Stomach (tissue), 9 donors: ENCODE measurements around the gene GMEB2. TPM values are rescaled to one million over a fixed set of nuclear protein-coding genes. Genes with fewer than 3 reads are reported as not detected.

Experiments
- DNase-seq, 2 donors: peaks; one replicate each; pipeline versions ENCODE4 v3.0.0 to v3.0.0-alpha.2; 2013 to 2019
- H3K27ac ChIP-seq, 5 donors: fragments of 200-600 bp in 4 of 5; sonication (generic) in 4 of 5; one replicate each; pipeline ENCODE4 v1.5.1; 2013 to 2019; ENCODE audit warnings: mild to moderate bottlenecking in 1 of 5, moderate library complexity in 1 of 5
- H3K27me3 ChIP-seq, 3 donors: fragments of 200-600 bp; sonication (generic); one replicate each; pipeline ENCODE4 v1.5.1; 2017 to 2019; ENCODE audit warnings: mixed run types in 1 of 3
- H3K36me3 ChIP-seq, 4 donors: fragments of 200-600 bp; sonication (generic); 1 replicate in 3 of 4; 2 replicates in 1 of 4; pipeline ENCODE4 v1.5.1; 2016 to 2019
- H3K4me1 ChIP-seq, 4 donors: fragments of 200-600 bp; sonication (generic); one replicate each; pipeline ENCODE4 v1.5.1; 2016 to 2019
- H3K4me3 ChIP-seq, 4 donors: fragments of 200-600 bp; sonication (generic) in 3 of 4; one replicate each; pipeline ENCODE4 v1.5.1; 2016 to 2019; ENCODE audit warnings: mild to moderate bottlenecking in 1 of 4
- H3K9me3 ChIP-seq, 4 donors: fragments of 200-600 bp; sonication (generic); one replicate each; pipeline ENCODE4 v1.5.1; 2016 to 2019
- EP300 ChIP-seq: sonication (generic); formaldehyde crosslinking; IDR thresholded peaks from one replicate; pipeline ENCODE4 v1.6.1; 2017; ENCODE audit warnings: antibody characterized with exemption
- POLR2A ChIP-seq, 4 donors: fragments of 450-650 bp; IDR thresholded peaks; one replicate each; pipeline ENCODE4 v1.6.1; 2016; ENCODE audit warnings: antibody characterized with exemption in 4 of 4, control low read depth in 2 of 4, mild to moderate bottlenecking in 1 of 4, moderate library complexity in 1 of 4
- POLR2AphosphoS5 ChIP-seq, 3 donors: sonication (generic); formaldehyde crosslinking; IDR thresholded peaks; one replicate each; pipeline ENCODE4 v1.6.1; 2016; ENCODE audit warnings: antibody characterized with exemption in 3 of 3
- WGBS, 5 donors: extraction: QIAGEN DNeasy Blood & Tissue Kit in 3 of 5; methylation state at CpG; one replicate each; pipeline versions ENCODE4 v1.1.5 to v1.1.7; 2013 to 2018; 5-methylcytosine and 5-hydroxymethylcytosine counted together
- intact Hi-C: fragments of 100-400 bp; cut with DNase I; formaldehyde crosslinking; loops from one replicate; pipeline ENCODE4 v1.15.1; 2023; ENCODE audit warnings: low total_unique reads
- polyA plus RNA-seq, 3 donors: library from polyadenylated mRNA; stranded (reverse); fragments of 200-250 nt; gene quantifications; one replicate each; pipeline ENCODE4 v1.2.3, GENCODE V29; 2013
- total RNA-seq, 5 donors: library from RNA; depleted of rRNA; stranded (reverse); fragments of >200 nt; gene quantifications; one replicate each; pipeline versions ENCODE4 v1.1.0 to v1.2.3, GENCODE V29; 2014 to 2016
- TF ChIP-seq, protein P1 (sequence below), 7 experiments: fragments of 450-650 bp in 4 of 7; fragments of 200-600 bp in 3 of 7; sonication (generic) in 3 of 7; IDR thresholded peaks; one replicate each; pipeline ENCODE4 v1.5.1; 2016 to 2019; ENCODE audit warnings: antibody characterized with exemption in 7 of 7, control low read depth in 2 of 7, mild to moderate bottlenecking in 1 of 7
- donor health status: healthy with polysubstance abuse.
- donor health status: Bipolar disorder and iron deficiency.
- donor health status: healthy.

GMEB2 gene
- total and polyA plus RNA-seq, 8 donors: 1.8 to 20.4 (median 7.5) TPM

DNA sequence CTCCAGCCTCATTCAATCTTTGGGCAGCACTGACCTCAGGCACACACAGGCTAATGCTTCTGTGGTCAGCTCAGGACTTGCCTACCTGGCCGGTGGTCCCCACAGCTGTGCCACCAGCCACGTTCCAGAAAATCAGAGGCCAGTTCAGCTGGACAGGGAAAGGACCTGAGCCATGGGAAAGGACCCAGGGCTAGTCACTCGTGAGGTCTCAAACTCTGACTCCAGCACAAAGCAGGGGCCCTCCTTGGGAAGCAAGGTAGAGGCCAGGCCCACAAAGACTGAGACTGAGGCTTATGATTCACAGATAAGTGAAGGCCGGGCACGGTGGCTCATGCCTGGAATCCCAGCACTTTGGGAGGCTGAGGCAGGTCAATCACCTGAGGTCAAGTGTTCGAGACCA lies 30.5 kb downstream of the GMEB2 start:
- 81 to 92% (median 89%) methylated on average over 4 to 6 of the region's 6 CpGs for WGBS, 5 donors
- no peak overlapping the region for H3K27ac ChIP-seq
- no peak overlapping the region for H3K4me3 ChIP-seq
- DNase-seq: no peak
- TF ChIP-seq EP300: no peak
- TF ChIP-seq, protein P1, sequence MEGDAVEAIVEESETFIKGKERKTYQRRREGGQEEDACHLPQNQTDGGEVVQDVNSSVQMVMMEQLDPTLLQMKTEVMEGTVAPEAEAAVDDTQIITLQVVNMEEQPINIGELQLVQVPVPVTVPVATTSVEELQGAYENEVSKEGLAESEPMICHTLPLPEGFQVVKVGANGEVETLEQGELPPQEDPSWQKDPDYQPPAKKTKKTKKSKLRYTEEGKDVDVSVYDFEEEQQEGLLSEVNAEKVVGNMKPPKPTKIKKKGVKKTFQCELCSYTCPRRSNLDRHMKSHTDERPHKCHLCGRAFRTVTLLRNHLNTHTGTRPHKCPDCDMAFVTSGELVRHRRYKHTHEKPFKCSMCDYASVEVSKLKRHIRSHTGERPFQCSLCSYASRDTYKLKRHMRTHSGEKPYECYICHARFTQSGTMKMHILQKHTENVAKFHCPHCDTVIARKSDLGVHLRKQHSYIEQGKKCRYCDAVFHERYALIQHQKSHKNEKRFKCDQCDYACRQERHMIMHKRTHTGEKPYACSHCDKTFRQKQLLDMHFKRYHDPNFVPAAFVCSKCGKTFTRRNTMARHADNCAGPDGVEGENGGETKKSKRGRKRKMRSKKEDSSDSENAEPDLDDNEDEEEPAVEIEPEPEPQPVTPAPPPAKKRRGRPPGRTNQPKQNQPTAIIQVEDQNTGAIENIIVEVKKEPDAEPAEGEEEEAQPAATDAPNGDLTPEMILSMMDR (IDR thresholded peaks at IDR 0.05): no peak
- TF ChIP-seq POLR2A (IDR thresholded peaks at IDR 0.05): no peak
- no peak for TF ChIP-seq POLR2AphosphoS5 (IDR thresholded peaks at IDR 0.05)
- H3K4me1 ChIP-seq: no peaks in the 10 kb centered on the region
- intact Hi-C loops: no loop called here
- H3K27me3 ChIP-seq: no peaks in the 10 kb centered on the region
- H3K36me3 ChIP-seq: peaks cover 33 to 100% (median 96%) of the 10 kb centered on the region in 4 donors
- H3K9me3 ChIP-seq: no peaks in the 10 kb centered on the region

DNA sequence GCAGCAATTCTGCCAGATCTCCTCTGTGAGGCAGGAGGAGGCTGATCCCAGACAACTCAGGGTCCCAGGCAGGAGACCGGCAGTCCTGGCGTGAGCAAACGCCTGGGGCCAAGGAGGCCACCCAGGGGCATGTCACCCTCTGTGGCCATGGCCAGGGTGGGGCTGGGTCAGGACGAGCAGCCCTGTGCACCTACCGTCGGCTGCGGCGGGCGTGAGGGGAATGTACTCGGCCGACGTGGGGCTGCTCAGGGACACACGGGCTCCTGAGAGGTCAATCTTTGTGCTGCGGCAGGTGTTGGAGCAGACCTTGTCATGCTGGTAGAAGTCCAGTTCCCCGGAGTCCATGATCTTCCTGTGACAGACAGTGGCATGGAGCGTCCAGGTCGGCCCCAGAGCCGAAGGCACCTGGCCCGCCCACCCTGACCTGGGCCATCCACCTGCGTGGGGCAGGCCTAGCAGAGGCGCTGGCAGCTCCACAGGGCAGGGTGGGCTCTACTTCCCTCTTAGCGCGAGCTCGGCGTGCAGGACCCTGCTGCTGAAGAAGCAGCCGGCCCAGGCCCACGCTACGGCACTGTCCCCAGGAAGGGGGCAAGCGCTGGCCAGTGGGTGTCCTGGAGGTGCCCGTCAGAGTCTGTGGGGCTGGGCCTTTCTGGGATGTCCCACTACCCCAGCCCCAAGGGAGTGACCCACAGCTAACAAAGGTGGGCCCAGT lies 31.3 kb downstream of the GMEB2 start:
- no peak for DNase-seq
- H3K27ac ChIP-seq: no peak overlapping the region
- H3K9me3 ChIP-seq: no peaks in the 10 kb centered on the region
- H3K4me1 ChIP-seq: no peaks in the 10 kb centered on the region
- H3K4me3 ChIP-seq: no peak overlapping the region
- peaks cover 35 to 100% (median 96%) of the 10 kb centered on the region in 4 donors for H3K36me3 ChIP-seq
- TF ChIP-seq POLR2A (IDR thresholded peaks at IDR 0.05) (no peak), EP300 (no peak), POLR2AphosphoS5 (IDR thresholded peaks at IDR 0.05) (no peak)
- TF ChIP-seq, protein P1 (IDR thresholded peaks at IDR 0.05): no peak
- intact Hi-C loops: no loop called here
- no peaks in the 10 kb centered on the region for H3K27me3 ChIP-seq
- WGBS, 5 donors: 88 to 97% (median 94%) methylated on average over 21 to 30 of the region's 30 CpGs

DNA sequence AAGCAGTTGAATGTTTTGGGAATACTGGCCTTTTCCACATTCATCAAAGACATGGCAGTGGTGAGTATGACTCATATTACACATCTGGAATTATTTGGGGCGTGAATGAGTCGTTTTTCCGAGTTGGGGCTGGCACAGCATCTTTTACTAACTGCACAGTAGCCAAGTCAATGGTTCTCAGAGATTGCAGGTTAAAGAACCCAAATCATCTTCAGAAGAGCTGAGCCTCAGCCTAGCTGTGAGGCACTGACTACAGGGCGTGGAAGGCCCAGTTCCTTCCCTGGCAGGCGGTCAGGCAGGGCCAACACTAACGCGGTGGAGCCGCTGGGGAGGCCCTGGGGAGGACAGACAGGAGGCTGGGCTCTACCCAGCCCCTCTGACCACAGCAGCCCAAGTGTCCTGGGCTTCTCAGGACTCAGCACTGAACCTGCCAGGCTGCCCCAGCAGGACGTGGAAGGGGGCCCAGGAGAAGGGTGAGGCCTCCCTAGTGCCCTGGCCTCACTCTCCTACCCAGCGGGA lies 32.8 kb downstream of the GMEB2 start:
- H3K27ac ChIP-seq: no peak overlapping the region
- intact Hi-C loops: no loop called here
- H3K4me3 ChIP-seq: no peak overlapping the region
- H3K9me3 ChIP-seq: no peaks in the 10 kb centered on the region
- no peak for DNase-seq
- TF ChIP-seq EP300 (no peak), POLR2AphosphoS5 (IDR thresholded peaks at IDR 0.05) (no peak), POLR2A (IDR thresholded peaks at IDR 0.05) (no peak)
- TF ChIP-seq, protein P1 (IDR thresholded peaks at IDR 0.05): no peak
- 73 to 88% (median 80%) methylated on average over 5 to 10 of the region's 10 CpGs for WGBS, 5 donors
- H3K36me3 ChIP-seq: peaks cover 40 to 100% (median 96%) of the 10 kb centered on the region in 4 donors
- H3K27me3 ChIP-seq: no peaks in the 10 kb centered on the region
- no peaks in the 10 kb centered on the region for H3K4me1 ChIP-seq

GRCh38 chr20:63592661-63593060 lies 34.2 kb downstream of the GMEB2 start:
- H3K4me1 ChIP-seq: no peaks in the 10 kb centered on the region
- intact Hi-C loops: no loop called here
- TF ChIP-seq, protein P1 (IDR thresholded peaks at IDR 0.05): no peak
- TF ChIP-seq POLR2AphosphoS5 (IDR thresholded peaks at IDR 0.05) (no peak), POLR2A (IDR thresholded peaks at IDR 0.05) (no peak), EP300 (no peak)
- no peak for DNase-seq
- H3K27ac ChIP-seq: no peak overlapping the region
- H3K36me3 ChIP-seq: peaks cover 40 to 100% (median 96%) of the 10 kb centered on the region in 4 donors
- H3K9me3 ChIP-seq: no peaks in the 10 kb centered on the region
- H3K27me3 ChIP-seq: no peaks in the 10 kb centered on the region
- 94 to 96% (median 95%) methylated on average over 7 to 13 of the region's 13 CpGs for WGBS, 5 donors
- no peak overlapping the region for H3K4me3 ChIP-seq
